DND-41 (cell line): ENCODE results near the gene PIGU.

Experiments
- EZH2 ChIP-seq: IDR thresholded peaks from 3 replicates; pipeline ENCODE4 v1.6.1; 2012; ENCODE audit warnings: borderline replicate concordance, low read depth, mild to moderate bottlenecking, moderate library complexity, low read length, inconsistent platforms; ENCODE audit not compliant: severe bottlenecking
- TF ChIP-seq, protein P1 (sequence below): IDR thresholded peaks from 2 replicates; pipeline ENCODE4 v1.5.1; 2012; ENCODE audit warnings: borderline replicate concordance, low read length, moderate library complexity, mild to moderate bottlenecking; ENCODE audit not compliant: poor library complexity, severe bottlenecking; ENCODE audit errors: extremely low read depth

DNA sequence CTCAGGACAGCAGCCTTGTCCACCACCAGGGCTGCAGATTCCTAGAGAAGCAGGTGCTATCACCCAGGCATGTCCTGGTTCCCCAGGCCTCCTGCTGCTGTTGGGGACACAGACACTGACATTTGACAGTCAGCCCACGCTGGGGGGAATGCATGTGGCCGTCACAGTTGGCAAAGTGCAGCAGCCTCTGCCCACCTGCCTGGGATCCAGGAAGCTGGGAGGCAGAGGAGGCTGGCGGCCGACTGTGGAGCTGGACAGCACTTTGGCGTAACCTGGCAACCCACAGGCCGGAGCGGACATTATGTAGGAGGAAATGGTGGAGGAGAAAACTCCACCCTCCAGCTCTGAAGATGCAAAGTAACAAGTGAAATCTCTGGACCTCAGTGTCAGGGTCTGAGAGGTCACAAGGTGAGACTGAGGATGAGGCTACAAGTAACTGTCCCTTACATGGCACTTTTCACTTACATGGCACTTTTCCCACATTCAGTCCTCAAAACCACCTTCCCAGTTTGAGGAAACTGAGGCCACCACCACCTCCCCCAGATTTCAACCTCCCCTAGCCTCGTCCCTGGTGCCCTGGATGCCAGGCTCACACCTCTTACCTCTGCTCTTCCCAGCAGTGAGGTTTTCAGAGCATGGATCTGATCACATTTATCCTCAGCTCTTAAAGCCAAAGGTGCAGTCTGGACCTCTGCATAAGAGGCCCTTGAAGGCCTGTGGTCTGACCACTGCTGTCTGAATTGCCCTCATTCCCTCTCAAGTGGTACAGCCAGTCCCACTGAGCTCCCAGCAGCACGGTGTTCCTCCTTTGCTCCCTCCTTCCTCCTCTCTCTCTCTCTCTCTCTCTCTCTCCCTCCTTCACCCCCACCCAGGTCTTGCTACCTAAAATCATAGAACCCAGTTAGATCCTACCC is 109.7 kb downstream of the PIGU start:
- TF ChIP-seq, protein P1, sequence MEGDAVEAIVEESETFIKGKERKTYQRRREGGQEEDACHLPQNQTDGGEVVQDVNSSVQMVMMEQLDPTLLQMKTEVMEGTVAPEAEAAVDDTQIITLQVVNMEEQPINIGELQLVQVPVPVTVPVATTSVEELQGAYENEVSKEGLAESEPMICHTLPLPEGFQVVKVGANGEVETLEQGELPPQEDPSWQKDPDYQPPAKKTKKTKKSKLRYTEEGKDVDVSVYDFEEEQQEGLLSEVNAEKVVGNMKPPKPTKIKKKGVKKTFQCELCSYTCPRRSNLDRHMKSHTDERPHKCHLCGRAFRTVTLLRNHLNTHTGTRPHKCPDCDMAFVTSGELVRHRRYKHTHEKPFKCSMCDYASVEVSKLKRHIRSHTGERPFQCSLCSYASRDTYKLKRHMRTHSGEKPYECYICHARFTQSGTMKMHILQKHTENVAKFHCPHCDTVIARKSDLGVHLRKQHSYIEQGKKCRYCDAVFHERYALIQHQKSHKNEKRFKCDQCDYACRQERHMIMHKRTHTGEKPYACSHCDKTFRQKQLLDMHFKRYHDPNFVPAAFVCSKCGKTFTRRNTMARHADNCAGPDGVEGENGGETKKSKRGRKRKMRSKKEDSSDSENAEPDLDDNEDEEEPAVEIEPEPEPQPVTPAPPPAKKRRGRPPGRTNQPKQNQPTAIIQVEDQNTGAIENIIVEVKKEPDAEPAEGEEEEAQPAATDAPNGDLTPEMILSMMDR = no peak
- no peak for TF ChIP-seq EZH2
